DOHH2 (cell line): ENCODE data around the gene LIMD2.

ENCODE experiments used
- H3F3A ChIP-seq: fragments of 200-600 bp; sonication (generic), shearing (Covaris generic); 2 replicates; pipeline ENCODE4 v1.6.0; 2016; ENCODE audit warnings: antibody characterized with exemption, mild to moderate bottlenecking; ENCODE audit not compliant: control insufficient read depth, insufficient read depth
- H3K27ac ChIP-seq: fragments of 200-600 bp; sonication (generic); 2 replicates; pipeline ENCODE4 v1.5.1; 2014; ENCODE audit warnings: low read depth, mild to moderate bottlenecking, low read length, moderate library complexity
- H3K27me3 ChIP-seq: fragments of 200-600 bp; sonication (generic); 2 replicates; pipeline ENCODE4 v1.6.1; 2014; ENCODE audit warnings: mild to moderate bottlenecking, low read length, mixed read lengths; ENCODE audit not compliant: control insufficient read depth
- H3K36me3 ChIP-seq: fragments of 200-600 bp; sonication (generic); 2 replicates; pipeline ENCODE4 v1.6.1; 2014; ENCODE audit warnings: mild to moderate bottlenecking, low read length, moderate library complexity, mixed read lengths; ENCODE audit not compliant: control insufficient read depth
- H3K4me1 ChIP-seq: fragments of 200-600 bp; sonication (generic); 2 replicates; pipeline ENCODE4 v1.6.1; 2014; ENCODE audit warnings: mild to moderate bottlenecking, low read length, mixed read lengths; ENCODE audit not compliant: control insufficient read depth
- H3K4me2 ChIP-seq: fragments of 200-600 bp; sonication (generic); 2 replicates; pipeline ENCODE4 v1.6.0; 2014; ENCODE audit warnings: mild to moderate bottlenecking, low read length, moderate library complexity
- H3K4me3 ChIP-seq: fragments of 200-600 bp; sonication (generic); 2 replicates; pipeline ENCODE4 v1.5.1; 2014; ENCODE audit warnings: mild to moderate bottlenecking, low read length, mixed read lengths
- H3K79me2 ChIP-seq: fragments of 200-600 bp; sonication (generic); 2 replicates; pipeline ENCODE4 v1.6.1; 2014; ENCODE audit warnings: mild to moderate bottlenecking, low read length, mixed read lengths; ENCODE audit not compliant: control insufficient read depth
- H3K9me2 ChIP-seq: fragments of 200-600 bp; sonication (generic); replicated peaks from 2 replicates; pipeline ENCODE4 v1.6.1; 2014; ENCODE audit warnings: mild to moderate bottlenecking, low read length, mixed read lengths; ENCODE audit not compliant: control insufficient read depth
- H3K9me3 ChIP-seq: fragments of 200-600 bp; sonication (generic); 2 replicates; pipeline ENCODE4 v1.6.1; 2014; ENCODE audit warnings: antibody characterized with exemption, low read length, mixed read lengths; ENCODE audit not compliant: control insufficient read depth, insufficient read depth
- H4K20me1 ChIP-seq: fragments of 200-600 bp; sonication (generic); 2 replicates; pipeline ENCODE4 v1.6.0; 2014; ENCODE audit warnings: low read depth, mild to moderate bottlenecking, antibody characterized with exemption, low read length, moderate library complexity; ENCODE audit not compliant: control insufficient read depth, insufficient read depth
- EZH2phosphoT487 ChIP-seq: fragments of 200-600 bp; sonication (generic); IDR thresholded peaks from 2 replicates; pipeline ENCODE4 v1.6.1; 2017; ENCODE audit warnings: borderline replicate concordance, mild to moderate bottlenecking, antibody characterized with exemption, low read length, moderate library complexity, mixed read lengths
- TF ChIP-seq, protein P1 (sequence below): fragments of 200-600 bp; sonication (generic); IDR thresholded peaks from one replicate; pipeline ENCODE4 v1.5.1; 2014; ENCODE audit warnings: antibody characterized with exemption, mild to moderate bottlenecking, low read depth, low read length; ENCODE audit not compliant: poor library complexity, severe bottlenecking

LIMD2 gene

DNA sequence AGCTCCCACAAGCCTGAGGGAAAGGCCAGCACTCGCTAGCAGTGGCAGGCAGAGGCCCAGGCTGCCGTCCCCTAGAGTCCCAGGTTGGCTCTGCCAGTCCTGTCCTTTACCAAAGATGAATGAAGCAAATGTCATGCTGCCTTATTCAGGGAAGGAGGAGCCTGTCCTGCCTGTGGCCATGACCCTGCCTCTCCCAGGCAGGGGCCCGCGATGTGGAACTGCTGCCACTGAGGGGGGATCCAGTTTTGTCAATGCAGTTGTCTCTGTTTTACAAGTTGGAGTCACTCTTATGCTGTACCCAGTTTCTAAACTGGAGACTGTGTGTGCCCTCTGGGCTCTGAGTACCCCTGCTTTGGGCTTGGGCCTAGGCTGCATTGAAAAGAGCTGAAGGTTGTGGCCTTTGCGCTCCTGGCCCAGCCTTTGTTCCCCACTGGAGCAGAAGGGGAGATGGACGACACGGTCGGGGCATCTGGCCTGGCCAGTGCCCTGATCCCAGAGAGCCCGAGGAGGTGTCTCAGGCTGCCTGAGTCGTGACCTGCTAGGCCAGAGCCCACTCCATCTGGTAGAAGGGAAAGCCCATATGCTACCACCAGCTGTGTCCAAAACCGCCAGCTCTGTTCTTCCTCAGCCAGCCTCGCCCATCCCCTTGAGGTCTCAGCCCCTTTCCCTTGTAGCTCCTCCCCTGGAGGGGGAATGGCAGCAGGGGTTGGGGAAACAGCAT lies 5.5 kb downstream of the LIMD2 start:
- Histone ChIP-seq H3K27ac (peak overlapping the region; percentile 94), H3K4me2 (peak overlapping the region; percentile 70), H3K79me2 (peaks cover 28% of the 10 kb centered on the region), H3K4me3 (no peak overlapping the region), H3K9me2 (no peaks in the 10 kb centered on the region), H3K36me3 (peaks cover 72% of the 10 kb centered on the region), H3K4me1 (peaks cover 42% of the 10 kb centered on the region), H4K20me1 (no peaks in the 10 kb centered on the region; the same call in 1 of the 2 replicates), H3K9me3 (no peaks in the 10 kb centered on the region), H3K27me3 (no peaks in the 10 kb centered on the region), H3F3A (peaks cover 29% of the 10 kb centered on the region)
- TF ChIP-seq, protein P1, sequence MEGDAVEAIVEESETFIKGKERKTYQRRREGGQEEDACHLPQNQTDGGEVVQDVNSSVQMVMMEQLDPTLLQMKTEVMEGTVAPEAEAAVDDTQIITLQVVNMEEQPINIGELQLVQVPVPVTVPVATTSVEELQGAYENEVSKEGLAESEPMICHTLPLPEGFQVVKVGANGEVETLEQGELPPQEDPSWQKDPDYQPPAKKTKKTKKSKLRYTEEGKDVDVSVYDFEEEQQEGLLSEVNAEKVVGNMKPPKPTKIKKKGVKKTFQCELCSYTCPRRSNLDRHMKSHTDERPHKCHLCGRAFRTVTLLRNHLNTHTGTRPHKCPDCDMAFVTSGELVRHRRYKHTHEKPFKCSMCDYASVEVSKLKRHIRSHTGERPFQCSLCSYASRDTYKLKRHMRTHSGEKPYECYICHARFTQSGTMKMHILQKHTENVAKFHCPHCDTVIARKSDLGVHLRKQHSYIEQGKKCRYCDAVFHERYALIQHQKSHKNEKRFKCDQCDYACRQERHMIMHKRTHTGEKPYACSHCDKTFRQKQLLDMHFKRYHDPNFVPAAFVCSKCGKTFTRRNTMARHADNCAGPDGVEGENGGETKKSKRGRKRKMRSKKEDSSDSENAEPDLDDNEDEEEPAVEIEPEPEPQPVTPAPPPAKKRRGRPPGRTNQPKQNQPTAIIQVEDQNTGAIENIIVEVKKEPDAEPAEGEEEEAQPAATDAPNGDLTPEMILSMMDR: no peak
- no peak for TF ChIP-seq EZH2phosphoT487

DNA sequence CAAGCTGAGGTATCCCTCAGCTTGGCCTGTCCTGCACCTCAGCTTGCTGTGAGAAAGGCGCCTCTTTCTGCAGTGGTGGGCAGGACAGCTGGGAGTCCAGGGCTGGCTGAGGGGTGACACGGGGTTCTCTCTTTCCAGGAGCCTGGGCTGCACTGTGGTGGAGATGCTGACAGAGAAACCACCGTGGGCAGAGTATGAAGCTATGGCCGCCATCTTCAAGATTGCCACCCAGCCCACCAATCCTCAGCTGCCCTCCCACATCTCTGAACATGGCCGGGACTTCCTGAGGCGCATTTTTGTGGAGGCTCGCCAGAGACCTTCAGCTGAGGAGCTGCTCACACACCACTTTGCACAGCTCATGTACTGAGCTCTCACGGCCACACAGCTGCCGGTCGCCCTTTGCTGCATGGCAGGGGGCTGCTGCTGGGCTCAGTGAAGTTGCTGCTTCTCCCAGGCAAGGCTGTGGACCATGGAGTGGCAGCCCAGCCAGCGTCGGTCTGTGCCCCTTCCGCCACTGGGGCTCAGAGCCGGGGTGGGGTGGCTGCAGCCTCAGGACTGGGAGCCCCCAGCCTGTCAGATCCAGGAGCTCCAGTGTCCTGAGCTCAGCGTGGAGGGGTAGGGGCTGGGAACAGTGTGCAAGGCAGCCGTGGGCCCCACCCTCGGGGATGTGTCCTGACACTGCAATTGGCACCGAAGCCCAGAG lies 6.4 kb downstream of the LIMD2 start:
- peaks cover 73% of the 10 kb centered on the region for H3K36me3 ChIP-seq
- peaks cover 29% of the 10 kb centered on the region for H3F3A ChIP-seq
- no peak overlapping the region for H3K27ac ChIP-seq
- H4K20me1 ChIP-seq: no peaks in the 10 kb centered on the region; the same call in 1 of the 2 replicates
- no peaks in the 10 kb centered on the region for H3K27me3 ChIP-seq
- peaks cover 22% of the 10 kb centered on the region for H3K79me2 ChIP-seq
- no peaks in the 10 kb centered on the region for H3K9me2 ChIP-seq
- TF ChIP-seq, protein P1: no peak
- no peak for TF ChIP-seq EZH2phosphoT487
- no peaks in the 10 kb centered on the region for H3K9me3 ChIP-seq
- H3K4me3 ChIP-seq: no peak overlapping the region
- peaks cover 42% of the 10 kb centered on the region for H3K4me1 ChIP-seq
- no peak overlapping the region for H3K4me2 ChIP-seq

DNA sequence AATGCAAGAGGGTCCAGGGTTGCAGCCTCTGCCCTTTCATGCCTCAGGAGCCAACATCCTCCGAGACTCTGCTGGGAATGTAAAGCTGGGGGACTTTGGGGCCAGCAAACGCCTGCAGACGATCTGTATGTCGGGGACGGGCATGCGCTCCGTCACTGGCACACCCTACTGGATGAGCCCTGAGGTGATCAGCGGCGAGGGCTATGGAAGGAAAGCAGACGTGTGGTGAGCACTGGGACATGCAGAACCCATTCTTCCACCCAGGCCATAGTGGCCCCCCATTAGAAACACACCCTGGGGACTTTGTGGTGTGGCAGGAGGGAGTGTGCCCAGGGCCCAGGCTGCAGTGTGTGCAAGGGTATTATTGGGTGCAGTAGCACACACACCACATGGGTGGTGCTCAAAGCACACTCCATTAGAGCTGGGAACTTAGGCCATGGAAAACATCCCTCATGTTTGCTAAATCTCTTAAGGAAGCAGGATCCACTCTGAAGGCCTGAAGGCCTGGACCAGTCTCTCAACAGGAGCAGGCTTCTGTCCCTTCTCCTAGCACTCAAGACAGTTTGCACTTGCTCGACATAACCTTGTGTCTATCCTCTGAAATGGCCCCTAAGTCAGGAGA lies 7.6 kb downstream of the LIMD2 start:
- Histone ChIP-seq H3K79me2 (peaks cover 9% of the 10 kb centered on the region), H3K27ac (no peak overlapping the region), H3K4me2 (no peak overlapping the region), H3K9me3 (no peaks in the 10 kb centered on the region), H3K9me2 (no peaks in the 10 kb centered on the region), H3K27me3 (no peaks in the 10 kb centered on the region), H3F3A (peaks cover 29% of the 10 kb centered on the region), H4K20me1 (no peaks in the 10 kb centered on the region; the same call in 1 of the 2 replicates), H3K4me3 (no peak overlapping the region), H3K4me1 (peaks cover 31% of the 10 kb centered on the region), H3K36me3 (peaks cover 63% of the 10 kb centered on the region)
- TF ChIP-seq EZH2phosphoT487: no peak
- TF ChIP-seq, protein P1: peak; percentile 22
